Omental fat pad (tissue), 4 donors: Measurements from ENCODE around the gene EPHA4. TPM values are rescaled to one million over a fixed set of nuclear protein-coding genes. Genes with fewer than 3 reads are reported as not detected.

Experiments used
- ATAC-seq: fragments of 150-250 bp; one replicate; pipeline ENCODE4 v1.9.1; 2016; ENCODE audit warnings: mild to moderate bottlenecking, moderate library complexity; ENCODE audit not compliant: low FRiP score
- DNase-seq: peaks from one replicate; pipeline ENCODE4 v3.0.0-alpha.2; 2019; ENCODE audit warnings: low spot score
- CTCF ChIP-seq, 3 donors: fragments of 450-650 bp; IDR thresholded peaks; one replicate each; pipeline ENCODE4 v1.5.1; 2016 to 2017; ENCODE audit warnings: antibody characterized with exemption in 3 of 3, mild to moderate bottlenecking in 3 of 3, moderate library complexity in 2 of 3
- total RNA-seq, 4 donors: library from RNA; depleted of rRNA; stranded (reverse); fragments of >200 nt; gene quantifications; one replicate each; pipeline ENCODE4 v1.1.0, GENCODE V29; 2016

EPHA4 gene
- total RNA-seq, 4 donors from 2014 or later: 18.5 to 43.0 (median 23.6) TPM

DNA sequence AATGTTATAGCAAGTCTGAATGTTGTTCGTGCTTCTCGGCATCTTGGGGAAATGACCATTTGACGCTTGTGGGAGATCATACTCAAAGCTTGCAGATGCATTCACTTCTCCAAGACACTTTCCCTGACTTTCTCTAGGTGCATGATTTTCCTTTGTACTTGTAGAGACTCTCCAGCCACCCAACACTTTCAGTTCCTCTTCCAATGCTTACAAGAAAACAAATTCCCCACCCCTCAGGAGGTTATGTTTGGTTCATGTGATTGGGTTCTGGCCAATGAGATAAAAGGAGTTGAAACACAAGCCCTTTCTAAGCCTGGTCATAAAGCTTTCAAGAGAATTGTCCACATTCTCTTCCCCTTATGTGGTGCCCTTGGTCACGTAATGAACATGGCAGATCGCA lies 156.3 kb downstream of the EPHA4 start:
- no peak for ATAC-seq
- no peak for DNase-seq
- no peak for TF ChIP-seq CTCF (IDR thresholded peaks at IDR 0.05)

GRCh38 chr2:221412978-221413377 lies 159.1 kb downstream of the EPHA4 start:
- no peak for ATAC-seq
- TF ChIP-seq CTCF (IDR thresholded peaks at IDR 0.05): no peak
- no peak for DNase-seq

GRCh38 chr2:221410487-221410886 lies 161.6 kb downstream of the EPHA4 start:
- DNase-seq (no peak), ATAC-seq (no peak)
- TF ChIP-seq CTCF (IDR thresholded peaks at IDR 0.05): no peak

DNA sequence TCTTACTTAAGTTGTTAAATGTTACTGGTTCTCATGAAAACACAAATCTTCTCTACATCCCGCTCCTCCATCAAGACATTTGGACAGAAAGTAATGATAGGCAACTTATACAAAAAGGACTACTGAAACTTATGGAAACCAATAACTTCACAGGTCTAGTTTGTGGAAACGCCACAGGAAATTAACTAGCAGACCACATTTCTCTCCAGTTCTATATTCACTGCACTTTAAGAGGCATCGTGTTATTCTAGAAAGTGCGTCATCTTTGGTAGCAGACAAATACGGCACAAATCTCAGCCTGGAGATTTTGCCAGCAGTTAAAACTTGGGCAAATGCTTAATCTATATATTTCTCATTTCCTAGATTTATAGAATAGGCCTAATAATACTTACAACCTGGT lies 164.3 kb downstream of the EPHA4 start:
- ATAC-seq: no peak

GRCh38 chr2:221405521-221405920 lies 166.6 kb downstream of the EPHA4 start:
- DNase-seq (no peak), ATAC-seq (no peak)
- TF ChIP-seq CTCF (IDR thresholded peaks at IDR 0.05): no peak

More for the DNA sequence above, 164.3 kb downstream of the EPHA4 start:
- DNase-seq: no peak
- no peak for TF ChIP-seq CTCF (IDR thresholded peaks at IDR 0.05)

GRCh38 chr2:221402072-221402471 lies 170.0 kb downstream of the EPHA4 start:
- no peak for ATAC-seq
- DNase-seq: no peak
- TF ChIP-seq CTCF (IDR thresholded peaks at IDR 0.05): no peak

DNA sequence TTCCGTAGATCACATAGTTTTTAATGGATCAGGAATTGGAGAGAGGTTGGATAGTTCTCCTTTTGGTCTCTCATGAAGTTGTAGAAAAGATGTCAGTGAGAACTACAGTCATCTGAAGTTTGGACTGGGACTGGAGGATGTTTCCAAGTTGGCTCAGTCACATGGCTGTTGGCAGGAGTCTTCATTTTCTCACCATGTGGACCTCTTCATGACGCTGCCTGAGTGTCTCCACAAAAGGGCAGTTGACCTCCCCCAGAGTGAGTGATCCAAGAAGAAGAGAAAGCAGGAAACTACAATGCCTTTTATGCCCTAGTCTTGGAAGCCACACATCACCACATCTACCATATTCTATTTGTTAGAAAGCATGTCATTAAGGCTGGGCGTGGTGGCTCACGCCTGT lies 171.7 kb downstream of the EPHA4 start:
- TF ChIP-seq CTCF (IDR thresholded peaks at IDR 0.05): no peak
- DNase-seq: no peak
- ATAC-seq: no peak
